Neutrophil (primary cell): ENCODE data around the gene ANKRD10.

Source experiments
- H3K27ac ChIP-seq: fragments of 200-600 bp; sonication (generic); 2 replicates; pipeline ENCODE4 v1.5.1; 2016; ENCODE audit warnings: mild to moderate bottlenecking, moderate library complexity
- H3K27me3 ChIP-seq: fragments of 200-600 bp; sonication (generic); 2 replicates; pipeline ENCODE4 v1.6.0; 2016; ENCODE audit warnings: mild to moderate bottlenecking
- H3K36me3 ChIP-seq: fragments of 200-600 bp; sonication (generic); 2 replicates; pipeline ENCODE4 v1.5.1; 2017
- H3K4me1 ChIP-seq, 2 experiments: fragments of 200-600 bp in 1 of 2; sonication (generic) in 1 of 2; 1 replicate in 1 of 2; 2 replicates in 1 of 2; pipeline versions ENCODE4 v1.5.1 to v1.6.1; 2013 to 2016; ENCODE audit warnings: low read depth in 1 of 2, low read length in 1 of 2, mild to moderate bottlenecking in 1 of 2, moderate library complexity in 1 of 2; ENCODE audit not compliant: control insufficient read depth in 1 of 2, insufficient read depth in 1 of 2
- H3K4me3 ChIP-seq, 2 experiments: fragments of 200-600 bp in 1 of 2; sonication (generic) in 1 of 2; 1 replicate in 1 of 2; 2 replicates in 1 of 2; pipeline ENCODE4 v1.5.1; 2013 to 2016; ENCODE audit warnings: low read depth in 1 of 2, low read length in 1 of 2, mild to moderate bottlenecking in 1 of 2, moderate library complexity in 1 of 2
- H3K9me3 ChIP-seq: fragments of 200-600 bp; sonication (generic); 2 replicates; pipeline ENCODE4 v1.5.1; 2016
- TF ChIP-seq, protein P1 (sequence below): fragments of 200-600 bp; sonication (generic); IDR thresholded peaks from 2 replicates; pipeline ENCODE4 v1.5.1; 2016; ENCODE audit warnings: antibody characterized with exemption

The ANKRD10 gene

DNA sequence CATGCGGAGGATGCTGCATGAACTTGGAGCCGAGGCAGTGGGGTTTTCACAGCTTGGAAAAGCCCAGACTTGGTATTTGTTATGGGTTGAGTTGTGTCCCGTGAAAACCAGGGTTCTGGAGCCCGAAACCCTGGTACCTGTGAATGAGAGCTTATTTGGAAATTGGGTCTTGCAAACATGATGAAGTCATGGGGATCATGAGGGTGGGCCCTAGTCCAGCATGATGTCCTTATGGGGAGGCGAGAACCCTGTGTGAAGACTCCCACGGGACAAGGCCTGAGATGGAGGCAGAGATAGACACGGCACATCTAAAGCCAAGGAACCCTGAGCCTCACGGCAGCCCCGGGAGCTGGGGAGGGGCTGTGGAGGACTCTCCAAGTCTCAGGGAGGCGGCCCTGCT lies 82.3 kb downstream of the ANKRD10 start:
- Histone ChIP-seq H3K4me3 (no peak overlapping the region), H3K36me3 (no peaks in the 10 kb centered on the region), H3K27me3 (peaks cover 10% of the 10 kb centered on the region), H3K4me1 (no peaks in the 10 kb centered on the region), H3K9me3 (no peaks in the 10 kb centered on the region), H3K27ac (no peak overlapping the region)
- TF ChIP-seq, protein P1, sequence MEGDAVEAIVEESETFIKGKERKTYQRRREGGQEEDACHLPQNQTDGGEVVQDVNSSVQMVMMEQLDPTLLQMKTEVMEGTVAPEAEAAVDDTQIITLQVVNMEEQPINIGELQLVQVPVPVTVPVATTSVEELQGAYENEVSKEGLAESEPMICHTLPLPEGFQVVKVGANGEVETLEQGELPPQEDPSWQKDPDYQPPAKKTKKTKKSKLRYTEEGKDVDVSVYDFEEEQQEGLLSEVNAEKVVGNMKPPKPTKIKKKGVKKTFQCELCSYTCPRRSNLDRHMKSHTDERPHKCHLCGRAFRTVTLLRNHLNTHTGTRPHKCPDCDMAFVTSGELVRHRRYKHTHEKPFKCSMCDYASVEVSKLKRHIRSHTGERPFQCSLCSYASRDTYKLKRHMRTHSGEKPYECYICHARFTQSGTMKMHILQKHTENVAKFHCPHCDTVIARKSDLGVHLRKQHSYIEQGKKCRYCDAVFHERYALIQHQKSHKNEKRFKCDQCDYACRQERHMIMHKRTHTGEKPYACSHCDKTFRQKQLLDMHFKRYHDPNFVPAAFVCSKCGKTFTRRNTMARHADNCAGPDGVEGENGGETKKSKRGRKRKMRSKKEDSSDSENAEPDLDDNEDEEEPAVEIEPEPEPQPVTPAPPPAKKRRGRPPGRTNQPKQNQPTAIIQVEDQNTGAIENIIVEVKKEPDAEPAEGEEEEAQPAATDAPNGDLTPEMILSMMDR = no peak

DNA sequence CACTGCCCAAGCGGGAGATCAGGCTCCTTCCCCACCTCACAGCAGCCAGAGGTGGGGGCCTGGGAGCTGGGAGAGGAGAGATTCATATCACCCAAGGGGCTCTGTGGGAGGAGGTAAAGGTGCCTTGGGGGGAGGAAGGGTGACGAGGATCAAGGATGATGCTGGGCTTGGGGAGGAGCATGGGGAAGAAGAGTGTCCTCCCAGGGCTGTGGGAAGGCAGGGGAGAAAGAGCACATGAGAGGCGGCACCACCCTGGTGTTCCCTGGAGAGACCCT lies 82.7 kb downstream of the ANKRD10 start:
- Histone ChIP-seq H3K27ac (no peak overlapping the region), H3K27me3 (peaks cover 10% of the 10 kb centered on the region), H3K4me3 (no peak overlapping the region), H3K9me3 (no peaks in the 10 kb centered on the region), H3K36me3 (no peaks in the 10 kb centered on the region), H3K4me1 (no peaks in the 10 kb centered on the region)
- TF ChIP-seq, protein P1 = no peak

DNA sequence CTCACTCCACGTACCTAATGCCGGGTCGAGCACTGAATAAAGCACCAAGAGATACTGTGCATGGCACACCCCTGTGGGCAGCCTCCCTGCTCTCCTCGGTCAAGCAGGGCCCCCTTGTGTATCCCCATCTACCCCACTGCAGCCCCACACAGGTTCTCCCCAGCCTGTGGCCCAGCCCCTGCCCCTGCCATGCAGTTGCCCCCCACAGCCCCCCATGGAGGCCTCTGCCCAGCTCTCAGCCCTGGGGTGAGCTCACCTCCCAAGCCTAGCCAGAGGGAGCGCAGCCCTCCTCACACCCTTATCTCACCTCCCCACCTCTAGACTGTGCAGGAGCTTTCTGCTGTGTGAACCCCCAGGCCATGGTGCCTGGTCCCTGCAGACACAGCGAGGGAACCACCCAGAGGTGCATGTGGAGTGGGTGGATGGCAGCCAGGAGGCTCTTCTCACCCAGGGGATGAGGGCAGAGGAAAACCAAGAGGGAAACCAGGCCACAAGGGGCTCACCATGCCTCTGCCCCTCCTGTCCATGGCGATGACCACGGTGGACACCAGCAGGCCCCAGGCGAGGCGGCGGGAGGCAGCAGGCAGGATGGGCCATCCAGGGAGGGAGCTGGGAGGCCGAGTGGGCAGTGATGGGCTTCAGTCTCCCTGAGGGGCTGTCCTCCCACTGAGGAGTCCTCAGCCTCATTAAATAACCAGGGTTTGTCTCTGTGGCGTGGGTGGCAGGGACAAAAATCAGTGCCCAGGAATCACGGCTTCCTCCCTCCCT lies 83.2 kb downstream of the ANKRD10 start:
- Histone ChIP-seq H3K36me3 (no peaks in the 10 kb centered on the region), H3K4me1 (no peaks in the 10 kb centered on the region), H3K27me3 (peaks cover 10% of the 10 kb centered on the region), H3K9me3 (no peaks in the 10 kb centered on the region), H3K4me3 (no peak overlapping the region), H3K27ac (no peak overlapping the region)
- TF ChIP-seq, protein P1 = no peak

DNA sequence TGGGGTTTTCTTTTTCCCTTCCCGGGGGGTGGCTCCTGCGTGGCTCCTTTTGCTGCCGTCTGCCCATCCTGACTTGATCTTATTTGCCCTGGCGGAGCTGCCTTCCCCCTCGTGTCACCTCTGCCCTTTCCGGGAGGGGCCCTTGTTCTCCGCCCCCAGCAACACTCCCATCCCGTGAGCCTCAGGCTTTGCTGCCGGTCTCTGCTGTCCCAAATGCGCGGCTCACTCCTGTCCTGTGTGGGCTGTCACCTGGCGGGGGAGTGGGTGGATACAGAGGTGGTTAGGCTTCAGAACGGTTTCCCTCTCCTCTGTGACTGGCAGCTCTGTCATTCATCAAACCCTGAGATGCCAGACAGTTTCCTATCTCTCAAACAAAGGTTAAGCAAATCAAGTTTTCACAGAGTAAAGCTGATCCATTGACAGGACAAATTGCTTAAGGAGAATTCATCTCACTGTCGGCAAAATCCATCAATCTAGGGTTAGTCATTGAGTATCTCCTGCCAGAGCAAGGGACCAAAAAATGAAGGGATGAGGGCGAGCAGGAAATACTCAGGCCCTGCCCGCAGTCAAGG lies 84.0 kb downstream of the ANKRD10 start:
- H3K27me3 ChIP-seq = peaks cover 13% of the 10 kb centered on the region
- H3K4me1 ChIP-seq = no peaks in the 10 kb centered on the region
- H3K36me3 ChIP-seq = no peaks in the 10 kb centered on the region
- H3K4me3 ChIP-seq = no peak overlapping the region
- no peaks in the 10 kb centered on the region for H3K9me3 ChIP-seq
- H3K27ac ChIP-seq = no peak overlapping the region
- TF ChIP-seq, protein P1 = no peak

DNA sequence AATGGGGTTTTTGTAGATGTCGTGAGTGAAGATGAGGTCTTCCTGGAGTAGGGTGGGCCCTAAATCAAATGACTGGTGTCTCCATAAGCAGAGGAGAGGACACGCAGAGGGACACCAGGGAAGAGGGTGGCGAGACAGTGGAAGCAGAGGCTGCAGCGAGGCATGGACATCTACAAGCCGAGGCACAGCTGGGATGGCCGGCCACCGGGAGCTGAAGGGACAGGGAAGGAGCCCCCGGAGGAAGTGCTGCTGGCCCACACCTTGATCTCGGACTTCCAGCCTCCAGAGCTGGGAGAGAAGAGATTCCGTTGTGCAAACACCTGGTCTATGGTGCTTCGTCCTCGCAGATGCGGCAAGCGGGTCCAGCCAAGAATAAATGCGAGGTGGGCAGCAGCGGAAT lies 84.5 kb downstream of the ANKRD10 start:
- no peaks in the 10 kb centered on the region for H3K4me1 ChIP-seq
- no peak overlapping the region for H3K27ac ChIP-seq
- H3K4me3 ChIP-seq = no peak overlapping the region
- no peaks in the 10 kb centered on the region for H3K36me3 ChIP-seq
- TF ChIP-seq, protein P1 = no peak
- H3K27me3 ChIP-seq = peaks cover 17% of the 10 kb centered on the region
- H3K9me3 ChIP-seq = no peaks in the 10 kb centered on the region
